HepG2 (cell line): ENCODE measurements around the gene RABGGTB. TPM values are rescaled to one million over a fixed set of nuclear protein-coding genes. Genes with fewer than 3 reads are reported as not detected.

ENCODE experiments used
- ATAC-seq: fragments of 200-7000 bp; cut with Tn5 transposase; 3 replicates; pipeline ENCODE4 v1.9.1; 2020; ENCODE audit warnings: mild to moderate bottlenecking, moderate library complexity
- BruUV-seq: library from RNA; stranded (reverse); fragments of 400-500 nt; replicated peaks from 2 replicates; lab custom pipeline; 2021; lab: Mats Ljungman, UMichigan
- CTCF ChIA-PET: fragments of 300-600 bp; formaldehyde crosslinking; extraction: SDS; loops from one replicate; lab custom pipeline; 2021; ENCODE audit warnings: low total read pairs, inconsistent platforms, low intra/inter-chr PET ratio; lab: Yijun Ruan, JAX
- POLR2A ChIA-PET: fragments of 350-600 bp; sonication (Branson Sonifier 250); formaldehyde crosslinking; loops from one replicate; lab custom pipeline; 2020; ENCODE audit warnings: antibody characterized with exemption, inconsistent platforms; lab: Yijun Ruan, JAX
- DNase-seq: peaks from one replicate; pipeline ENCODE4 v3.0.0-alpha.2; 2015; ENCODE audit warnings: low spot score
- FAIRE-seq: peaks from 3 replicates; lab custom pipeline; 2011; peaks lifted over from hg19 to GRCh38; lab: Jason Lieb, UNC
- H2AFZ ChIP-seq: one replicate; pipeline ENCODE4 v1.6.1; 2011; ENCODE audit warnings: low read length, inconsistent platforms
- H3K27ac ChIP-seq: fragments of 300-600 bp; 3 replicates; pipeline ENCODE4 v1.8.0; 2011; ENCODE audit warnings: mixed run types, mild to moderate bottlenecking, mixed read lengths, low read length, inconsistent platforms; ENCODE audit not compliant: insufficient read depth; ENCODE audit errors: extremely low read length
- H3K27me3 ChIP-seq, 2 experiments: fragments of 200-600 bp in 1 of 2; 2 replicates in 1 of 2; 3 replicates in 1 of 2; pipeline versions ENCODE4 v1.6.0 to v1.8.0; 2011; ENCODE audit warnings: low read length in 2 of 2, mild to moderate bottlenecking in 2 of 2, moderate library complexity in 2 of 2, inconsistent platforms in 1 of 2; ENCODE audit not compliant: insufficient read depth in 2 of 2, control insufficient read depth in 1 of 2
- H3K36me3 ChIP-seq, 2 experiments: fragments of 200-600 bp in 1 of 2; replicated peaks in 1 of 2; 2 replicates in 1 of 2; 3 replicates in 1 of 2; pipeline versions ENCODE4 v1.5.1 to v1.8.0; 2011; ENCODE audit warnings: low read length in 2 of 2, inconsistent platforms in 1 of 2; ENCODE audit not compliant: insufficient read depth in 2 of 2, control insufficient read depth in 1 of 2
- H3K4me1 ChIP-seq: 2 replicates; pipeline ENCODE4 v1.5.1; 2012; ENCODE audit warnings: low read length, inconsistent platforms; ENCODE audit not compliant: insufficient read depth
- H3K4me2 ChIP-seq: 2 replicates; pipeline ENCODE4 v1.6.0; 2011; ENCODE audit warnings: low read depth, low read length, inconsistent platforms
- H3K4me3 ChIP-seq, 3 experiments: fragments of 200-600 bp in 1 of 3; sonication (generic), shearing (Covaris generic) in 1 of 3; replicated peaks in 1 of 3; 2 replicates each; pipeline ENCODE4 v1.5.1; 2011 to 2016; ENCODE audit warnings: low read length in 3 of 3, inconsistent platforms in 2 of 3, low read depth in 2 of 3, mild to moderate bottlenecking in 2 of 3, control low read depth in 1 of 3, mixed read lengths in 1 of 3; ENCODE audit not compliant: insufficient read depth in 1 of 3
- H3K79me2 ChIP-seq: one replicate; pipeline ENCODE4 v1.6.1; 2011; ENCODE audit warnings: low read length, inconsistent platforms; ENCODE audit not compliant: insufficient read depth
- H3K9ac ChIP-seq: 2 replicates; pipeline ENCODE4 v1.6.0; 2011; ENCODE audit warnings: mild to moderate bottlenecking, low read depth, low read length, inconsistent platforms; ENCODE audit not compliant: insufficient read depth
- H3K9me3 ChIP-seq: 2 replicates; pipeline ENCODE4 v1.5.1; 2012; ENCODE audit warnings: mild to moderate bottlenecking, low read length
- H4K20me1 ChIP-seq: 2 replicates; pipeline ENCODE4 v1.6.0; 2011; ENCODE audit warnings: inconsistent platforms, mild to moderate bottlenecking, low read length, moderate library complexity; ENCODE audit not compliant: insufficient read depth
- BCLAF1 ChIP-seq: fragments of 450-650 bp; IDR thresholded peaks from 2 replicates; pipeline ENCODE4 v1.6.1; 2017; ENCODE audit warnings: mild to moderate bottlenecking
- CBX2 ChIP-seq, 2 experiments: fragments of 200-600 bp in 1 of 2; sonication (generic); formaldehyde crosslinking in 1 of 2; IDR thresholded peaks; 2 replicates each; pipeline versions ENCODE4 v1.7.0 to v1.8.1; 2018 to 2022; ENCODE audit warnings: low read depth in 2 of 2, low read length in 1 of 2, mild to moderate bottlenecking in 1 of 2, missing genetic modification reagents in 1 of 2
- CHD2 ChIP-seq: IDR thresholded peaks from 2 replicates; pipeline ENCODE4 v1.6.1; 2011; ENCODE audit warnings: low read depth, low read length, improper control_type of control experiment
- ESRRA ChIP-seq: sonication (generic); formaldehyde crosslinking; IDR thresholded peaks from 2 replicates; pipeline ENCODE4 v1.5.1; 2020; ENCODE audit warnings: mild to moderate bottlenecking, low read depth, missing genetic modification reagents
- FIP1L1 ChIP-seq: fragments of 200-400 bp; formaldehyde crosslinking; IDR thresholded peaks from 2 replicates; pipeline ENCODE4 v1.6.1; 2018; ENCODE audit warnings: low read depth, mild to moderate bottlenecking, low read length, moderate library complexity, borderline replicate concordance; ENCODE audit not compliant: insufficient read depth
- FOXJ3 ChIP-seq: sonication (generic); formaldehyde crosslinking; IDR thresholded peaks from 2 replicates; pipeline ENCODE4 v1.4.0; 2020; ENCODE audit warnings: missing genetic modification reagents, mild to moderate bottlenecking, borderline replicate concordance
- KLF13 ChIP-seq: sonication (generic); formaldehyde crosslinking; IDR thresholded peaks from 2 replicates; pipeline ENCODE4 v1.4.0; 2020; ENCODE audit warnings: mild to moderate bottlenecking, missing genetic modification reagents
- MZF1 ChIP-seq: sonication (generic); formaldehyde crosslinking; IDR thresholded peaks from 2 replicates; pipeline ENCODE4 v1.8.1; 2023; ENCODE audit warnings: mild to moderate bottlenecking, missing genetic modification reagents, borderline replicate concordance
- REST ChIP-seq, 2 experiments: IDR thresholded peaks; 2 replicates each; pipeline ENCODE4 v1.6.1; 2011 to 2012; ENCODE audit warnings: low read length in 2 of 2, borderline replicate concordance in 1 of 2, low read depth in 1 of 2, mild to moderate bottlenecking in 1 of 2, moderate library complexity in 1 of 2
- SALL2 ChIP-seq: sonication (generic); formaldehyde crosslinking; IDR thresholded peaks from 2 replicates; pipeline ENCODE4 v1.8.1; 2023; ENCODE audit warnings: mild to moderate bottlenecking, missing genetic modification reagents, inconsistent platforms
- SMARCE1 ChIP-seq: fragments of 450-650 bp; IDR thresholded peaks from 2 replicates; pipeline ENCODE4 v1.6.1; 2017; ENCODE audit warnings: borderline replicate concordance
- SMYD3 ChIP-seq: sonication (generic); formaldehyde crosslinking; IDR thresholded peaks from 2 replicates; pipeline ENCODE4 v1.8.1; 2023; ENCODE audit warnings: mild to moderate bottlenecking, missing genetic modification reagents
- SSRP1 ChIP-seq: IDR thresholded peaks from 2 replicates; pipeline ENCODE4 v1.6.1; 2016; ENCODE audit warnings: control low read depth
- TOPORS ChIP-seq: sonication (generic); formaldehyde crosslinking; IDR thresholded peaks from 2 replicates; pipeline ENCODE4 v1.8.0; 2023; ENCODE audit warnings: mild to moderate bottlenecking, missing genetic modification reagents
- TP53 ChIP-seq: sonication (generic); formaldehyde crosslinking; conservative IDR thresholded peaks from 2 replicates; pipeline ENCODE4 v1.4.0; 2020; ENCODE audit warnings: missing genetic modification reagents
- YEATS4 ChIP-seq: sonication (generic); formaldehyde crosslinking; IDR thresholded peaks from 2 replicates; pipeline ENCODE4 v1.4.0; 2020; ENCODE audit warnings: missing genetic modification reagents, borderline replicate concordance
- WGBS: methylation state at CpG from one replicate; pipeline ENCODE4 v1.1.6; 2017; ENCODE audit warnings: low lambda C conversion rate; 5-methylcytosine and 5-hydroxymethylcytosine counted together
- in situ Hi-C: cut with HindIII; loops from 2 replicates; pipeline ENCODE4 v1.10.0; 2017; ENCODE audit warnings: low pct_unique_long_range_greater_than_20kb; ENCODE audit not compliant: extremely low pct_ligation_motif_present
- intact Hi-C: fragments of 100-400 bp; cut with micrococcal nuclease; formaldehyde crosslinking; loops from one replicate; pipeline ENCODE4 v1.10.0; 2022; ENCODE audit not compliant: unreplicated experiment
- polyA plus RNA-seq, 8 experiments: library from polyadenylated mRNA; depleted of rRNA in 3 of 8; stranded (reverse) in 7 of 8; unstranded in 1 of 8; fragments of >200 nt; fragmentation: Illumina TruSeq in 4 of 8; extraction: Trizol in 4 of 8; gene quantifications; 2 replicates each; pipeline versions ENCODE4 v1.2.1 to v1.2.3, GENCODE V29; 2011 to 2016; ENCODE audit warnings: low read depth in 4 of 8, missing spikeins in 1 of 8, mixed read lengths in 1 of 8; ENCODE audit not compliant: insufficient read depth in 1 of 8
- total RNA-seq, 5 experiments: library from RNA; depleted of rRNA; stranded (reverse); fragments of >200 nt; fragmentation: Illumina TruSeq; extraction: Trizol; gene quantifications; 2 replicates each; pipeline ENCODE4 v1.2.3, GENCODE V29; 2016; ENCODE audit warnings: low read depth in 1 of 5
- TF ChIP-seq, protein P1 (sequence below): IDR thresholded peaks from 2 replicates; pipeline ENCODE4 v1.6.1; 2016; ENCODE audit warnings: low read depth

Gene RABGGTB
- total and polyA plus RNA-seq, 2 of the 13 experiments (the other 11 are each of a cell fraction or from before 2014, with no cell fraction given): 185 to 290 TPM

DNA sequence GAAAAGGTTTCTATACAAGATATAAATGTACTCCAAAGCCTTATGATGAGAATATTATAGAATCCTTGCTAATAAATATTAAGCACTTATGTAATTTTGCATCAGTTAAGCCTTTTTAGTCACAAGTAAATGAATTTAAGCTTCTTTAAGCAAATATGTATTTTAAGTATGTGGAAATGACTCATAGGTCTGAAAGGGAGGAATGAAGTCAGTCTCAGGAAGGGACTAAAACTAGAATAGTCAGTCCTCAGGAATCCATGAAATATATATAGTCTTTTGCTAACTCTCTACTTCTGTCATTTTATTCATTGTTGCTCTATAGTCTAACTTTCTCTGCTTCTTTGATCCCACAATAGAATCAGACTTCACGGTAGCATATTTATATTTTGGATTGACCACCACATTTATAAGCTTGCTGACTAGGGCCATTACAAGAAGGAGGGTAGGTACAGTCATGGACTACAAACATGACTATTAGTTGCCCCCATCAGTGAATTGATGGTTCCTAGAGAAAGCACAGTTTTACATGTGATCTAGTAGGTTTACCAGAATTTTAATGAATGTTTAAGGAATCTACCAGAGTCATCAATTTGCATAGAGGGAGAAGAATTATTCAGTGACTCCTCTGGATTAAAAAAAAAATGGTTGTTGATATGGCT, 20.2 kb upstream of the RABGGTB start:
- ATAC-seq (no peak), DNase-seq (no peak), FAIRE-seq (no peak)
- CTCF ChIA-PET: no interaction called here
- no TSS peak for BruUV-seq
- no peak overlapping the region for H3K9ac ChIP-seq
- TF ChIP-seq BCLAF1 (no peak), TOPORS (CRISPR knock-in tag) (no peak), REST (IDR thresholded peaks at IDR 0.05; ENCODE audit: borderline replicate concordance in 1 of 2, low read depth in 1 of 2, low read length in 2 of 2) (no peak), FIP1L1 (no peak), MZF1 (CRISPR knock-in tag) (no peak), CHD2 (no peak), SSRP1 (no peak), SMYD3 (no peak), SALL2 (CRISPR knock-in tag) (no peak), CBX2 (IDR thresholded peaks at IDR 0.05; ENCODE audit: low read depth, low read length) (no peak), CBX2 (CRISPR knock-in tag; IDR thresholded peaks at IDR 0.05; ENCODE audit: low read depth) (no peak), KLF13 (CRISPR knock-in tag) (no peak), FOXJ3 (no peak), SMARCE1 (no peak), YEATS4 (CRISPR knock-in tag) (no peak), ESRRA (CRISPR knock-in tag) (no peak), TP53 (no peak)
- TF ChIP-seq, protein P1, sequence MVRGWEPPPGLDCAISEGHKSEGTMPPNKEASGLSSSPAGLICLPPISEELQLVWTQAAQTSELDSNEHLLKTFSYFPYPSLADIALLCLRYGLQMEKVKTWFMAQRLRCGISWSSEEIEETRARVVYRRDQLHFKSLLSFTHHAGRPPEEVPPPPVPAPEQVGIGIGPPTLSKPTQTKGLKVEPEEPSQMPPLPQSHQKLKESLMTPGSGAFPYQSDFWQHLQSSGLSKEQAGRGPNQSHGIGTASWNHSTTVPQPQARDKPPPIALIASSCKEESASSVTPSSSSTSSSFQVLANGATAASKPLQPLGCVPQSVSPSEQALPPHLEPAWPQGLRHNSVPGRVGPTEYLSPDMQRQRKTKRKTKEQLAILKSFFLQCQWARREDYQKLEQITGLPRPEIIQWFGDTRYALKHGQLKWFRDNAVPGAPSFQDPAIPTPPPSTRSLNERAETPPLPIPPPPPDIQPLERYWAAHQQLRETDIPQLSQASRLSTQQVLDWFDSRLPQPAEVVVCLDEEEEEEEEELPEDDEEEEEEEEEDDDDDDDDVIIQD (CRISPR knock-in tag): no peak
- POLR2A ChIA-PET: interaction anchor here (0.9 kb wide), 1 partner anchor 20 kb away, joined by 3 read pairs; the partner anchor contains the start of gene RABGGTB
- intact Hi-C loops (no loop called here), in situ Hi-C loops (no loop called here)
- WGBS: 83% methylated on average over 1 of the region's 1 CpG
- no peaks in the 10 kb centered on the region for H3K9me3 ChIP-seq
- no peak overlapping the region for H3K4me2 ChIP-seq
- H3K4me1 ChIP-seq: no peaks in the 10 kb centered on the region
- peaks cover 0 to 2% of the 10 kb centered on the region in 2 experiments; a peak in 2 of 5 replicates for H3K36me3 ChIP-seq
- H3K4me3 ChIP-seq: no peak overlapping the region
- no peaks in the 10 kb centered on the region for H4K20me1 ChIP-seq
- no peaks in the 10 kb centered on the region for H3K27me3 ChIP-seq
- H3K27ac ChIP-seq: no peak overlapping the region
- H2AFZ ChIP-seq: no peak overlapping the region
- H3K79me2 ChIP-seq: no peaks in the 10 kb centered on the region
